HG02610 (cell line): ENCODE results near the gene WBP2NL.
"Not testable (repeated sequence)": the region's sequence is repeated elsewhere in the genome, so short reads cannot be mapped to it uniquely, and the experiment has no call there.

ENCODE experiments used
- ATAC-seq: cut with Tn5 transposase; IDR thresholded peaks from one replicate; pipeline ENCODE4 v1.9.1; 2021; ENCODE audit warnings: mild to moderate bottlenecking, moderate library complexity; ENCODE audit not compliant: unreplicated experiment

WBP2NL gene

DNA sequence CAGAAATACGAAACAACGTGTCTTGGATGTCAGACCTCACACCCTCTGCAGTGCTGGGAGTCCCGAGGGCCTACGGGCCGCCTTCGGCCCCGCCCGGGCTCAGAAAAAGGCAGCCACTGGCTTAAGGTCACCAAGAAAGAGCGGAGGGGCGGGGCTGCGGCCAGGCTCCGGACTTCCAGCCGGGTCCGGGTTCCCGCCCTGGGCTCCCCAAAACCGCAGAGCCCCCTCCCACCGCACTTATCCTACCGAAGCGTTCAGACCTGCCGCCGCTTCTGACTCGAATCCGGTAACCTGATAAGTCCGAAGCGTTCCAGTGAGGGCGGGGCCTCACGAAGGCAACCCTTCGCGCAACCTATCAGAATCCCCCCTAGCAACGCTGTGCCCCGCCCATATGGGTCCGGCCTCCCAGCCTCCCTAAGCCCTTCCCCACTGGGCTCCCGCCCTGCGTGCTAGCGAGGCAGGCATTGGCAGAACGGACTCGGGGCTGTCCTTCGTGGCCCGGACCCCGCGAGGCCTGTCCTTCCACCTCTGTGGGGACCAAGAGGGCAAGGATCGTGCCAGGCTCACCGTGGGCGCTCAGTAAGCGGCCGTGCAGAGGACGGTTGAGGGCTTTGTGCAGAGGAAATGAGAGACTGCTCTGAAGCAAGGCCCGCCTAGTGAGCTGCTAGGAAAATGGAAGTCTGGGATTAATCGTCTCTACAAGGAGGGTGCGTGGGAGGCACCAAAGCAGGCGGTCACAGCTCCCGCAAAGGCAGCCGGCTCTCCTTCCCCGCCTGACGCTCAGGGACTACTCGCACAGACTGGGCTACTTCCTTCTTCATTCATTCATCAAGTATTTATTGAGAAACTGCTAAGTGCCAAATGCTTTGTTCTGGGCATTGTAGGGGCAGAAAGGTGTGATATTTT is 72.2 kb downstream of the WBP2NL start, which contains the start of gene NAGA:
Gene NAGA (minus strand): TSS at position 296 of the 906 bp plus-strand sequence. CDS start 515 bp downstream, outside the sequence.
- peak; percentile 87 for ATAC-seq

DNA sequence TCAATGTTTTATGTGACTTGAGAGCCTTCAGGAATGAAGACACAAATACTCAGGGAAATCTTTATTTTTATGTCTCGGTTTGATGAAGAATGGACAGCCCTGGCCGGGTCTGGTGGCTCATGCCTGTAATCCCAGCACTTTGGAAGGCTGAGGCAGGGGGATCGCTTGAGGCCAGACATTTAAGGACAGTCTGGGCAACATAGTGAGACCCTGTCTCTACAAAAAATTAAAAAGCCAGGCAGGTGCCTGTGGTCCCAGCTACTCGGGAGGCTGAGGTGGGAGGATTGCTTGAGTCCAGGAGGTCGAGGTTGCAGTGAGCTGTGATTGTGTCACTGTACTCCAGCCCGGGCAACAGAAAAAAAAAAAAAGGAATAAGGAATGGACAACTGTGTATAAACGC is 72.9 kb downstream of the WBP2NL start:
- not testable (repeated sequence) for ATAC-seq

DNA sequence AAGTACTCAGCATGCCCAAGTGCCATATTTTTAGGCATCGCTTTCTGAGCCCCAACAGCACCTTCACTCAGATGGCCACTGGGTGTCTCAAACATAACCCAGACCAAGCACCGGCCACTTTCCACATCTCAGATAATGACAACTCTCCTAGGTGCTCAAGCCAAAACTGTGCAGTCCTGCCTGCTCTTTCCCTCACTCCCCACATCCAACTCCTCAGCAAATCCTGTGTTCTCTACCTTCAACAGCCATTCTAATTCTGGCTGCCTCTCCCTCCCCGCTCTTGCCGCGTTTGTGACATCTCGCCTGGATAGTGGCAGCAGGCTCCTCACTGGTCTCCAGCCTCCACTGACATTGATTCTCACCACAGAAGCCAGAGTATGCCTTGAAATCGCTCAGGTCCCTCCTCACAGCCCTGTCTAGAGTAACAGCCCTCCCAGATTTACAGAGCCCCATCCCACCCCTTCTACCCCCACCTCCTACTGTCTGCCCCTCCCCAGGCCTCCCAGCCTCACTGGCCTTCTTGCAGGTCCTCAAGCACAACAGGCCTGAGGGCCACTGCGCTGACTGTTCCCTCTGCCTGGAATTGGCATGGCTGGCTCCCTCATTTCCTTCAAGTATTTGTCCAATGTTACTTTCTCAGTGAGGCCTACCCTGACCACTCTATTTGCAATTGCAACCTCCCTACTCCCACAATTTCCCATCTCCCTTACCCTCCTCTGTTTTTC is 74.2 kb downstream of the WBP2NL start:
- no peak for ATAC-seq

DNA sequence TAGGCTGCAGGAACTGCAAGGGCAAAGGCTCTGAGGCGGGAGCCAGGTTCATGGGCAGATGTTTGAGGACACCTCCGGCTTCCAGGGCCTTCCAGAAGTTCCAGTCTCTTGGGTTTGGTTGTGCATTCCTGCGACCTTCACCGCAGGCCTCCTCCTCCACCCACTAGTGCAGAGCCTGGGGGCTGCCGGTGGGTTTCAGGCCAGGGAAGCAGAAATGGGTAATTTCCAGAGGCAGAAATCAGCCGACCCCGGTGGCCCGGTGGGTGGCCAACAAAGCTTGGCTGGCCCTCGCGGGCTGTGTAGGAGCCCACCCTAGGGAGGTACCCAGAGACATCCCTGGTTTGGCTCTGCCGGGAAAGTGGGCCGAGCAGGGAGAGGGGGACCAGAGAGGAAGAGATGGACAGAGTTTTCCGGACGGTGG is 75.0 kb downstream of the WBP2NL start:
- no peak for ATAC-seq

DNA sequence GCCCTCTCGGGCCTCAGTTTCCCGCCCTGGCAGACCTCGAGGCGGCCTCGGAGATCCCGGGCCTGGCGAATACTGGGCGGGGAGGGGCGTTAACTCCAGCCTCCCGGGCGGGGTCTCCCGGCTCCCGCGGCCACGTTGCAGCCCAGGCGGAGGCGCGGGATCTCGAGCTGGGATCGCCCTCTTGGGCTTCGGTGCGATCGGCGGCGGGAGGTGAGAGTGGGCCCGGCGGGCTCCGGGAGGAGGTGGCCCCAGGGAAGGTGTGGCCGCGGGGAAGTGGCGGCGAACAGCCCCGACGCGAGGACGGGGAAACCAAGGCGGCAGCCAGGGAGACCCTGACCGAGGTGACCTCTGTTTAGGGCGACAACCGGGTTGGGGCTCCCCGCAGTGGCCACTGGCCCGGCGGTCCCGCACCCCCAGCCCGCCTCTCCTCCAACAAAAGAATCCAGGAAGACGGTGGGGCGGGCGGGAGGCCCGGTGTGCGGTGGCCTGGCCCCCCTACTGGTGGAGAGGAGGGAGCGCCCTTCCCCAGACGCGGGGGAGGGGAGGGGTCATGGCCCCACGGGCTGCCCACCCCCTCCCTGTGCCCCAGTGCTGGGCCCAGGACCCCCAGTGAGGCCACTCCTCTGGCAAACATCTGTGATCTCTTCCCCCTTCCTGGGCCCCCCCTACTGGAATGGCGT is 75.7 kb downstream of the WBP2NL start, which contains the start of gene PHETA2:
Gene PHETA2 (plus strand): TSS at position 117 of the 680 bp plus-strand sequence. CDS start 3,046 bp downstream, outside the sequence.
- ATAC-seq: no peak

DNA sequence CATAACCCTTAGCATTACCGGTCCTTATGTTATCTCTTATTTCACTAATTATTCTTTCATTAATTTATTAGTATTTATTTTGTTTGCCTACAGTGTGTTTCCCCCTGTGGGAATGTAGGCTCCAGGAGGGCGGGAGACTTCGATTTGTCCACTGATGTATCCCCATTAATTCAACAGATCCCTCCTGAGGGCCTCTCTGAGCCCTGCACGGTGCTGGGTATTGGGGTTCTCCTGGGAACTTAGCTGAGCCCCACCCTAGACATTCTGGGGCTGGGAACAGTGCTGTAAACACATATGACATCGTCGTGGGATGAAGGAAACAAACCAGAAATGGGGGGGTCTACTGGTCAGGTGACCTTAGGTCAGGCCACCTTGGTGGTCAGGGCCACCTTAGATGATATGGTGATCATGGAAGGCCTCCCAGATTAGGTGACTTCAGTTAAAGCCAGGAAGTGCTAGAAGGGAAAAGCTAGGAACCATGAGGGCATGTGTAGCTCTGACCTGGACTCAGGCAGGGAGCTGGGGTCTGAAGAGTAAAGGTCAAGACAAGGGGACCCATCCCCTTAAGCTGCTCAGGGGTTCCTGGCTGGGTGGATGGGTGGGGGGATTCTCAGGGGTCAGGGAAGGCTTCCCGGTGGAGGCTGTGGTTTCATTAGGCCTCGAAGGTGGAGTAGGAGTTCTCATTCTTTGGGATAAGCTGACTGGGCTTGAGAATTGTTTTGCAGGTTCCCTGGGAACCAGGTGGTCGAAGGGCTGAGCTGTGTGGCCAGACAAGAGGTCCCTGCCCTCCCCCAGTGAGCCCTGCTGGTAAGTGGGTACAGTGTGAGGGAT is 76.5 kb downstream of the WBP2NL start:
- no peak for ATAC-seq

DNA sequence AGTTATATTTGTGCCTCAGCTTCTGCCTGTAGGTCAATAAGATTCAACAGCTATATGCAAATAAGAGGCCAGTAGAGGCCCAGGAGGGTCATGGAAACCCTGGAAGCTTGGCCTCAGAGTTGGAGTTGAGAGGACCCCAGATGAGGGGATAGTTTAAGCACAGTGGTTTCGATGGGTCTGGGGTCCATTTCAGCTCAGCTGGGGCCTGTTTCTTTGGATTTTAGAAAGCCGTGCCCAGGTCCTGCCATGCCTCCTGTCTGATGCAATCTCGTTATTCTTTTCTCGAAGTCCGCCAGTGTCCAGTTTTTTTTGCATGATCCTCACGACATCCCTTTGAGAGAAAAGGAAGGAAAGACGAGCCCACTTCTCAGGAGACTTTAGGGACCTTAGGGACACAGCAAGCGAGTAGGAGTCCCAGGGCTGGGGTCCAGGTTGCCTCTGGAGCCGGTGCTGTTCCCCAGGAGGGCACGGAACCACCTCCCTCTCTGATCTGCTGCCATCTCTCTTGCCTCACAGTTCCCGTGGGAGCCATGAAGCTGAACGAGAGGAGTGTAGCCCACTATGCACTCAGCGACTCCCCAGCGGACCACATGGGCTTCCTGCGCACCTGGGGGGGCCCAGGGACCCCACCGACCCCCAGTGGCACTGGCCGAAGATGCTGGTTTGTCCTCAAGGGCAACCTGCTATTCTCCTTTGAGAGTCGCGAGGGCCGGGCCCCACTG is 78.3 kb downstream of the WBP2NL start:
- no peak for ATAC-seq

DNA sequence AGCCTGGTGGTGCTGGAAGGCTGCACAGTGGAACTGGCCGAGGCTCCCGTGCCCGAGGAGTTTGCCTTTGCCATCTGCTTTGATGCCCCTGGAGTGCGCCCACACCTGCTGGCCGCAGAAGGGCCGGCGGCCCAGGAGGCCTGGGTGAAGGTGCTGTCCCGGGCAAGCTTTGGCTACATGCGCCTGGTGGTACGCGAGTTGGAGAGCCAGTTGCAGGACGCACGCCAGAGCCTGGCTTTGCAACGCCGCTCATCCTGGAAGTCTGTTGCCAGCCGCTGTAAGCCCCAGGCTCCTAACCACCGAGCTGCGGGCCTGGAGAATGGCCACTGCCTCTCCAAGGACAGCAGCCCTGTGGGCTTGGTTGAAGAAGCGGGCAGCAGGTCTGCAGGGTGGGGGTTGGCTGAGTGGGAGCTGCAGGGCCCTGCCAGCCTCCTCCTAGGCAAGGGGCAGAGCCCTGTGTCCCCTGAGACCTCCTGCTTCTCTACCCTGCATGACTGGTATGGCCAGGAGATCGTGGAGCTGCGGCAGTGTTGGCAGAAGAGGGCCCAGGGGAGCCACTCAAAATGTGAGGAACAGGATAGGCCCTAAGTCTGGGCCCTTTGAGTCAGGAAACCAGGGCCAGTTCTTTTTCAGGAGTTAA is 79.0 kb downstream of the WBP2NL start:
- ATAC-seq: no peak
